Fibroblast of upper back skin (primary cell): Measurements from ENCODE around the gene SULT1C3.

Source experiments
- DNase-seq: peaks from one replicate; pipeline ENCODE4 v3.0.0-alpha.2; 2013

The SULT1C3 gene

DNA sequence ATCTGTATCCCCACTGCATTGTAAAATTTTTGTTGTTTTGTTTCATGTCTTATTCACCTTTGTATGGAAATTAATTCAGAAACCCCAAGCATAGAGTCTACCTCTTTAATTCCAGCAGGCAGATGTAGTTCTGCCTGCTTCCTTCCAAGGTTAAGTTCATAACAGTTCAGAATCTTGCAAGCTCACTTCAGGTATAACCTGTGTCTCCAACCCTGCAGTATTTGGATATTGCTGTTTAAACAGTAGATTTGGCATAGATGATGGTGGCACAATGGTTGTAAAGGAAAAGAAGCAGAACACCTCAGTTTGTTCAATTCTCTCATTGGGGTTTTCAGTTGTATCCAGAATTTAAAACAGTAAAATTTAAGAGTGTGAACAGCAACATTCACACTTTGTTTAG, 70.1 kb downstream of the SULT1C3 start:
- DNase-seq, result no peak
